Thoracic aorta endothelial cell (primary cell): ENCODE data around the gene EXOC6. TPM values are rescaled to one million over a fixed set of nuclear protein-coding genes. Genes with fewer than 3 reads are reported as not detected.

Experiments used
- small RNA-seq: library from RNA; depleted of rRNA; stranded (forward); fragments of <200 nt; gene quantifications from one replicate; pipeline ENCODE3, GENCODE V24; 2012
- total RNA-seq: library from RNA; depleted of rRNA; stranded (reverse); fragments of >200 nt; gene quantifications from 2 replicates; pipeline ENCODE4 v1.2.3, GENCODE V29; 2012

EXOC6 gene, protein sequence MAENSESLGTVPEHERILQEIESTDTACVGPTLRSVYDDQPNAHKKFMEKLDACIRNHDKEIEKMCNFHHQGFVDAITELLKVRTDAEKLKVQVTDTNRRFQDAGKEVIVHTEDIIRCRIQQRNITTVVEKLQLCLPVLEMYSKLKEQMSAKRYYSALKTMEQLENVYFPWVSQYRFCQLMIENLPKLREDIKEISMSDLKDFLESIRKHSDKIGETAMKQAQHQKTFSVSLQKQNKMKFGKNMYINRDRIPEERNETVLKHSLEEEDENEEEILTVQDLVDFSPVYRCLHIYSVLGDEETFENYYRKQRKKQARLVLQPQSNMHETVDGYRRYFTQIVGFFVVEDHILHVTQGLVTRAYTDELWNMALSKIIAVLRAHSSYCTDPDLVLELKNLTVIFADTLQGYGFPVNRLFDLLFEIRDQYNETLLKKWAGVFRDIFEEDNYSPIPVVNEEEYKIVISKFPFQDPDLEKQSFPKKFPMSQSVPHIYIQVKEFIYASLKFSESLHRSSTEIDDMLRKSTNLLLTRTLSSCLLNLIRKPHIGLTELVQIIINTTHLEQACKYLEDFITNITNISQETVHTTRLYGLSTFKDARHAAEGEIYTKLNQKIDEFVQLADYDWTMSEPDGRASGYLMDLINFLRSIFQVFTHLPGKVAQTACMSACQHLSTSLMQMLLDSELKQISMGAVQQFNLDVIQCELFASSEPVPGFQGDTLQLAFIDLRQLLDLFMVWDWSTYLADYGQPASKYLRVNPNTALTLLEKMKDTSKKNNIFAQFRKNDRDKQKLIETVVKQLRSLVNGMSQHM
- 109 and 189 TPM in 2 replicates for total RNA-seq

DNA sequence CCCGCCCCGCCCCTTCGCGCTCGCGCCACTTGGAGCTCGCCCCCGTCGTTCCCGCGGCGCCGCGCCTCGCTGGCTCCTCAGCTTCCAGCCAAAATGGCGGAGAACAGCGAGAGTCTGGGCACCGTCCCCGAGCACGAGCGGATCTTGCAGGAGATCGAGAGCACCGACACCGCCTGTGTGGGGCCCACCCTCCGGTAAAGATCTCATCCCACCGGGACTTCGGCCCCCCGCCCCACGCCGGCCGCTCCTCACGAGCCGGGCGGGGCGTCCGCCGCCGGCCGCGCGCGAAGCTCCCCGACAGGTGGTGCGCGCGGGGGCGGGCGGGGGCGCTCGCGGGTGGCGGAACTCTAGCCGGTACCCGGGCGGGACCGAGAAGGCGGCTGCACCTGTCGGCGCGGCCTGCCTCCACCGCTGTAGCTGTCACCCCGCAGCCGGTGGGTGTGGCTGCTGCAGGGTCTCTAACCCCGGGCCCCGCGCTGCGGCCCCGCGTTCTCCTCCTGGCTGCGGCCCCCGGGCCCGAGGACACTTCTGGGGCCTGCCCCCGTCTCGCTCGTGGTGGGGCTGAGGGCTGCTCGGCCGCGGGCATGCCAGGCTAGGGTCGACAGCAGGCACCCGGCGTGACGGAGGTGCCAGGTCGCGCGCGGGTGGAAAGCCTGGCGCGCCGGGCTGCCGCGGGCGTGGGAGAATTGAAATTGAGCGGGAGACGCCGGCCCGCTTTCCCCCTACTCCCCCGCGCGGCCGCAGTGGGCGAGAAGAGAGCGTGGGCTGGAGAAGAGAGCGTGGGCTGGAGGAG is at the start of gene EXOC6:
EXOC6 (plus strand) TSS at position 80 of the 793 bp plus-strand sequence; CDS start at position 94, 14 bp downstream.

DNA sequence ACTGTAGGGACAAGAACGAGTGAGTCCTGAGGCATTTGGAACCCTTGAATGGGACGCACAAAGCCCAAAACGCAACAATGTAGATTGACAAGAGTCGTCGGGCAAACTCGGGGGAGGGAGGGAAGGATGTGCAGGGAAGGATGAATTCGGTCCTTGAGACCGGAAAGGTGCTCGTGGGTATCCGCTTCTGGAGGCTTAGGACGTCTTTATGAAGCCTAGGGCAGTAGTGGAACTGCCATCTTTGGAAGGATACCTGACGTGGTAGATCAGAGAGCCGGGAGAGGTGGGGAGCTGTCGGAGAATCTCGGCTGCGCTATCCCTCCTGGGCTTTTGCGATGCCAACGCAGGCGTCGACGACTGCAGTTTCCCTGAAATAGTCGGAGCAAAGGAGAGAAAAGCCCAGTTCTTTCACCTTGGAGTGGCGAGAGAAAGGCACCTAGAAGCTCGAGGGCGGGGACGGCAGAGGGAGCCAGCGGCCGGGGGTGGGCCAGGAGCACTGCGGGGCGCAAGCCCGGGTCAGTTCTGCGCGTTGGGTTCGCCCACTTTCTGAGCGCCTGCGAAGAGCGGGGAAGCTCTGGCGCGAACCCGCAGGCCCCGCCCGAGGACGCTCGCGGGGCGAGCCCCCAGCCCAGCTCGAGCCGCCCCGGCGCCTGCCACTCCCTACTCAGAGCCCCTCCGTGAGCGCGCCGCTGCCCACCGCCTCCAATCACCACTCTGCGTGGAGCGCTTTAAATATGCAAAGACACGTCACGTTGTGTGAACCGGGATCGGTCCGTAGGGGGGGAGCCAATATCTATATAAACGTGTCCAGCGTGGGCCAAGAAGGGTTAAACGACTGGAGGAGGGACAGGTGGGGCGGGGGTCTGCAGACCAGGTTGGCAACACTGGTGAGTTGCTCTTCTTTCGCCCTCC is 211.9 kb downstream of the EXOC6 start, which contains the start of gene CYP26C1:
CYP26C1 (plus strand) TSS at position 824 of the 912 bp plus-strand sequence. CDS start 466 bp downstream, outside the sequence.

DNA sequence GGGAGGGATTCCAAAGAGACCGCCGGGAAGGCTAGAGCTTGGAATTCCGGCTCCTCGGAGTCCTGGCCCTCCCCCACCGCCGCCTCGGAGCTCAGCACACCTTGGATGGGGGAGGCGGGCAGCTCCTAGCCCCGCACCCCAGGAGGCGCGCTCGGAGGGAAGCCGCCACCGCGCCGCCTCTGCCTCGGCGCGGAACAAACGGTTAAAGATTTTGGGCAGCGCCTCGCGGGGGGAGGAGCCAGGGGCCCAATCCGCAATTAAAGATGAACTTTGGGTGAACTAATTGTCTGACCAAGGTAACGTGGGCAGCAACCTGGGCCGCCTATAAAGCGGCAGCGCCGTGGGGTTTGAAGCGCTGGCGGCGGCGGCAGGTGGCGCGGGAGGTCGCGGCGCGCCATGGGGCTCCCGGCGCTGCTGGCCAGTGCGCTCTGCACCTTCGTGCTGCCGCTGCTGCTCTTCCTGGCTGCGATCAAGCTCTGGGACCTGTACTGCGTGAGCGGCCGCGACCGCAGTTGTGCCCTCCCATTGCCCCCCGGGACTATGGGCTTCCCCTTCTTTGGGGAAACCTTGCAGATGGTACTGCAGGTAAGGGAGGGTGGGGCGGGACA is 225.3 kb downstream of the EXOC6 start, which contains the start of gene CYP26A1:
CYP26A1 (plus strand) TSS at position 355 of the 608 bp plus-strand sequence; CDS start at position 397, 42 bp downstream.

Small RNA genes within 50 kb of the gene (small RNA-seq; reads per million reads assigned to genes)
- not detected for gene AL392103.1

Other genes starting within 250 kb of the EXOC6 start
- gene HHEX, start 158.6 kb upstream of the EXOC6 start, total RNA-seq = 78.8 and 89.9 TPM in 2 replicates
- gene CYP26C1, start 212.3 kb downstream of the EXOC6 start, total RNA-seq = 0.80 and 1.0 TPM in 2 replicates
- gene CYP26A1, start 225.4 kb downstream of the EXOC6 start, total RNA-seq = 0.40 and 0.72 TPM in 2 replicates